Gastroesophageal sphincter (tissue), 3 donors: ENCODE measurements around the gene HHAT.

ENCODE experiments used
- CTCF ChIP-seq, 4 experiments: fragments of 200-600 bp in 2 of 4; fragments of 450-650 bp in 2 of 4; sonication (generic) in 1 of 4; IDR thresholded peaks; one replicate each; pipeline ENCODE4 v1.5.1; 2017 to 2019; ENCODE audit warnings: antibody characterized with exemption in 4 of 4, mild to moderate bottlenecking in 2 of 4, moderate library complexity in 2 of 4
- EP300 ChIP-seq: sonication (generic); formaldehyde crosslinking; IDR thresholded peaks from one replicate; pipeline ENCODE4 v1.6.1; 2017; ENCODE audit warnings: antibody characterized with exemption, mild to moderate bottlenecking
- POLR2A ChIP-seq, 2 donors: fragments of 450-650 bp; IDR thresholded peaks; one replicate each; pipeline ENCODE4 v1.6.1; 2017; ENCODE audit warnings: antibody characterized with exemption in 2 of 2, mild to moderate bottlenecking in 2 of 2, moderate library complexity in 1 of 2
- POLR2AphosphoS5 ChIP-seq: sonication (generic); formaldehyde crosslinking; IDR thresholded peaks from one replicate; pipeline ENCODE4 v1.6.1; 2017; ENCODE audit warnings: antibody characterized with exemption

GRCh38 chr1:210678306-210678705, 349.6 kb downstream of the HHAT start:
- no peak for TF ChIP-seq POLR2A (IDR thresholded peaks at IDR 0.05)
- no peak for TF ChIP-seq EP300
- TF ChIP-seq POLR2AphosphoS5, result no peak
- no peak for TF ChIP-seq CTCF (IDR thresholded peaks at IDR 0.05)
